Measurements from ENCODE around the gene PTPRM.

- TF ChIP-seq CTCF (IDR thresholded peaks at IDR 0.05) = no peak
- TF ChIP-seq POLR2A (IDR thresholded peaks at IDR 0.05) = no peak
These were observed 798.4 kb downstream of the PTPRM start for GRCh38 chr18:8365528-8365927.
